ENCODE data around the gene KCNAB1.

KCNAB1 gene

DNA sequence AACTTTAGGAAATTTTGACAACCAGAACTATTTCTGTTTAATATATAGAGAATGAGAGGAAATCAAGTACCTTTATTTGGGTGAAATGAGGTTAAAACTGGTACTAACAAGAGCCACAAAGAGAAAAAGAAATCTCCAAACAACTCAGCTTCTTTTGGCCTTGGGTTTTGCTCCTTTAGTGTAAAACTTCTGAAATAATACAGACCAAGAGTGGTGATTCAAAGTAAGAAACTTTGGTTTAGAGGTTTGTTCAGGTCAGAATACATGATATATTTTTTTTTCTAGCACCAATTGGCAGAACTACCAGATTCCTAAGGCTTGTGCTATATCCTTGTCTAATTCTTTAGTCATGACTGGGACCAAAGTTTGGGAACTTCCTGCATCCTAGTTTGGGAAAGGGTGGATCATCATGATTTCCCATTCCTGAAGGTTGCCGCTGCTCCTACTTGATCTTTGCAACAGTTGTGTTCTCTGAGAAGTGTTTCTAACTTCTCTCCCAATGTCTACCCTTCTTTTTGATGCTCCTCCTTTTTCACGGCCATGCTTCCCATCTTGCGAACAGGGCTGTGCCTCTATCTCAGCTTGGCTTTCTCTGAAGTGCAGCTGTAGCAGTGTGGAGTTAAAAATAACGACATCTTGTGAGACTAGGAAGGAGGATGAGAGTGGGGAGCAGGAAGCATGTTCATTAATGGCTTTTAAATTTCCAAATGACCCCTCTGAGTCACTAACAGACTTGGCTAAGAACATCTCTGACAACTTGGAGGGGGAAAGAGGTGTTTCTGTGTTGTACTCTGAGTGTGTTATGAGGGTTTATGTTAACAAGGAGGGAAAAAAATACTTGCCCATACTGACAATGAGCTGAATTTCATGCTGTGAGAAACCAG, 87.7 kb downstream of the KCNAB1 start:
- TF ChIP-seq, protein P1, sequence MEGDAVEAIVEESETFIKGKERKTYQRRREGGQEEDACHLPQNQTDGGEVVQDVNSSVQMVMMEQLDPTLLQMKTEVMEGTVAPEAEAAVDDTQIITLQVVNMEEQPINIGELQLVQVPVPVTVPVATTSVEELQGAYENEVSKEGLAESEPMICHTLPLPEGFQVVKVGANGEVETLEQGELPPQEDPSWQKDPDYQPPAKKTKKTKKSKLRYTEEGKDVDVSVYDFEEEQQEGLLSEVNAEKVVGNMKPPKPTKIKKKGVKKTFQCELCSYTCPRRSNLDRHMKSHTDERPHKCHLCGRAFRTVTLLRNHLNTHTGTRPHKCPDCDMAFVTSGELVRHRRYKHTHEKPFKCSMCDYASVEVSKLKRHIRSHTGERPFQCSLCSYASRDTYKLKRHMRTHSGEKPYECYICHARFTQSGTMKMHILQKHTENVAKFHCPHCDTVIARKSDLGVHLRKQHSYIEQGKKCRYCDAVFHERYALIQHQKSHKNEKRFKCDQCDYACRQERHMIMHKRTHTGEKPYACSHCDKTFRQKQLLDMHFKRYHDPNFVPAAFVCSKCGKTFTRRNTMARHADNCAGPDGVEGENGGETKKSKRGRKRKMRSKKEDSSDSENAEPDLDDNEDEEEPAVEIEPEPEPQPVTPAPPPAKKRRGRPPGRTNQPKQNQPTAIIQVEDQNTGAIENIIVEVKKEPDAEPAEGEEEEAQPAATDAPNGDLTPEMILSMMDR (IDR thresholded peaks at IDR 0.05; ENCODE audit: low read length, missing control alignments): no peak
- DNase-seq (ENCODE audit: low read depth): no peak
- no peak overlapping the region for H3K4me3 ChIP-seq (replicated peaks; ENCODE audit: low read depth, low read length)

DNA sequence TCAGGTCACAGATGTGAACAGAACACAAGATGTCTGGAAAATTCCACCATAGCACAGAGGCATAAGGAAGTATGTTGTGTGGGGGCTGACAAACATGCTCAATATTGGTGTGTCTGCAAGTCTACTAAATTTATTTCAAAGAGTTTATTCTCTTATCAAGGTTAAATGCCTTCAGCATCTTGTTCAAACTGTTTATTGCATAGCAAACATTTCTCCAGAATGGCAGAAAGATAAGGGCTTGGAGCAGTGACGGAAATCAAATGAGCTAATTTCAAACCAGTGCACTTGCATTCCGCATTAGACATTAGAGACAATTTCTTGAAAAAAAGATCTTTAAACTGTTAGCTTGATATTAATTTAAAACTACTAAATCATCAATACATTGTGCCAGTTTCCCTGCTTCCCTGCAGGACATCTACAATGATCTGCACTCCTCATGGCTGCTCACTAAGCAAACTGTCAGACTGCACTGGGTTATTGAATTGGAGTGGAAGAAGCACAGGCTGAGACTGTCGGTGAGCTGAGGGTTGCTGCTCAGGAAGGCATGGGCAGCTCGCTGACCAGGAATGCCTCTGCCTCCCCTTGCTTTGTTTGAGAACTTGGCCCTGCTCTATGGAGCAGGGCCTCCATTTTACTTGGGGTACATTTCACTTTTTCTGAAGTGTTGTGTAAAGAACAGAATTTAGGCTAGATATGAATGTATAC, 89.4 kb downstream of the KCNAB1 start:
- no peak for DNase-seq (ENCODE audit: low read depth)
- no peak overlapping the region for H3K4me3 ChIP-seq (replicated peaks; ENCODE audit: low read depth, low read length)
- TF ChIP-seq, protein P1 (IDR thresholded peaks at IDR 0.05; ENCODE audit: low read length, missing control alignments): no peak

DNA sequence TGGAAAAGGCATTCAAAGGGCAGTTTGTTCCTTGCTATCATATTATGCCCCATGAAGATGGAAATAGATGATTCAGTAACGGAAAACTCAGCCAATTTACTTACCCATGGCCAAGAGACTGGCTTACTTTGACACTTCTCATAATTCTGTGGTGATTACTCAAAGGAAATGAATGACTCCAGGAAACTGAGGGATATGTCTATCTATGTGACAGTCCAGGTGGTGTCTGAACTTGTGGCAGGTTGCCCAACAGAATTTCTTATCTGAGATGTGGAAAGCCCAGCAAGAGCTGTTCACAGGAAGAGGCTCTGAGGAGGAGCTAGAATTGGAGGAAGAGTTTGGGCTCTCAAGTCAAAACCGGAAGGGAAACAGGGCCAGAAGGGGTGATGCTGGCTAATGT, 91.2 kb downstream of the KCNAB1 start:
- peak; percentile 55 for DNase-seq (ENCODE audit: low read depth)
- TF ChIP-seq, protein P1 (IDR thresholded peaks at IDR 0.05; ENCODE audit: low read length, missing control alignments): no peak
- H3K4me3 ChIP-seq (replicated peaks; ENCODE audit: low read depth, low read length): no peak overlapping the region

DNA sequence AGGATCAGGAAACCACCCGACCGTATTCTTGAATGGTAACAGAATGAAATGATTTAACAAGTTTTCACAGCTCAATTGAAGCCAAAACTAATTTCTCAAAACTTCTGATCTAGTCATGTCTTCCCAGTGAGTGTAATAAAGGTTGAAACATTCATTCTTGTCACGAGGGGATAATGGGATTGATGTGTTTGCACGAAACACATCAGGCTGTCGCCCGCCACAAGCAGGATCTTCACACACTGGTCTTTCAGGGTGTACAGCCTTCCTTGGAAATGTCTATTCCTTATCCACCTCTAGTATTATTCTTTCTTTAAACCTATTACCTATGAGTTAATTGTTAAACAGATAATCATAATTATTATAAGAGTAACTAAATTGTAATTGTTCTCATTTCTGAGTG, 94.3 kb downstream of the KCNAB1 start:
- DNase-seq (ENCODE audit: low read depth): no peak
- TF ChIP-seq, protein P1 (IDR thresholded peaks at IDR 0.05; ENCODE audit: low read length, missing control alignments): no peak
- H3K4me3 ChIP-seq (replicated peaks; ENCODE audit: low read depth, low read length): no peak overlapping the region

DNA sequence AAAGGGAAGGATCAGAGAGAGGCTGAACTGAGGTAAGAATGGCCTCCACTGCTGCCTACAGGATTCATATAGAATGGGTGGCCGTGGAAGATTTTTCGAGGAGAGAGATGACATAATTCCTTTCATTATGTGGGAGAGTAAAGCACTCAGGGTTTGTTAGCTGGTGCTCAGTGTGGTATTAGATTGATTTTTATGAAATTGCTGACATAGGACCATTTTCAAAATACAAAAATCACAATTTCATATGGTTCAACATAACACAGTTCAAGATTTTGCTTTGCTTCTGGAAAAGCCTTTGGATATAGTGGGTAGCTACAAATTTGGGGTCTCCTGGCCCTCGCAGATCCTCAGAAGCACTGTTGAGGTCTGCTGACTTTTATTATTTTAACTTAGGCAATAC, 95.4 kb downstream of the KCNAB1 start:
- DNase-seq (ENCODE audit: low read depth): no peak
- H3K4me3 ChIP-seq (replicated peaks; ENCODE audit: low read depth, low read length): no peak overlapping the region
- TF ChIP-seq, protein P1 (IDR thresholded peaks at IDR 0.05; ENCODE audit: low read length, missing control alignments): no peak

DNA sequence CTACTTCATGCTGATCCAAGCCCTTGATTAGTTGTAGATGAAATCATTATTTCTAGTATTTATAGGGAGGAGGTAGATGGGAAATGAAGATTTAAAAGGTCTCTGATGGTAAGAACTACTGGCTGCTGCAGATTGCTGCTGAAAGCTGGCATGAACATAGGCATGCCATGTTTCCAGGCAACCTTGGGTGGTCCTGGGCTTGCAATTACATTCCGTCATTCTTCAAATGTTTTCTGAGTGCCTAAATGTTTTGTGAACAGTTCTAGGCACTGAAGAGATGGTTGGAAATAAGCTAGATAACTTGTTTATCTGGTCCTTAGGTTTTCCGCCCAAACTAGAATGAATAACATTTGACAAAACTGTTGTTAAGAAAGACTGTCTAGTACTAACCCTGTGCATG, 95.8 kb downstream of the KCNAB1 start:
- TF ChIP-seq, protein P1 (IDR thresholded peaks at IDR 0.05; ENCODE audit: low read length, missing control alignments): no peak
- DNase-seq (ENCODE audit: low read depth): no peak
- H3K4me3 ChIP-seq (replicated peaks; ENCODE audit: low read depth, low read length): no peak overlapping the region
